ENCODE data around the gene SHISA5. TPM values are rescaled to one million over a fixed set of nuclear protein-coding genes. Genes with fewer than 3 reads are reported as not detected.
A peak's percentile ranks its signal among the peaks of the same experiment; 100 is the strongest.

SHISA5 gene
- total RNA-seq, 1 experiment from 2014 or later: 174 TPM

GRCh38 chr3:48505968-48506504 lies 2.1 kb upstream of the SHISA5 start:
- no peak overlapping the region for H4K8ac ChIP-seq (replicated peaks; ENCODE audit: insufficient read length, low read depth, low read length)
- H3K23me2 ChIP-seq (ENCODE audit: insufficient read length, low read depth, low read length, poor library complexity, severe bottlenecking): peaks cover 11% of the 10 kb centered on the region
- no peaks in the 10 kb centered on the region; a peak in 3 of 7 replicates for H3K36me3 Mint-ChIP-seq (ENCODE audit: insufficient read depth in 1 of 3, low read depth in 3 of 3)
- no peak overlapping the region for H3K27ac ChIP-seq (ENCODE audit: insufficient read length, low read depth, low read length)
- no peak overlapping the region for H3K4me3 Mint-ChIP-seq
- no peak overlapping the region for H2BK15ac ChIP-seq (ENCODE audit: low read depth, low read length)
- no peak overlapping the region for H4K91ac ChIP-seq (ENCODE audit: insufficient read length, low read depth, low read length)
- H3K27me3 Mint-ChIP-seq (ENCODE audit: low read depth): peaks cover 8% of the 10 kb centered on the region
- H4K20me1 ChIP-seq (ENCODE audit: control insufficient read depth, insufficient read depth, insufficient read length): no peaks in the 10 kb centered on the region
- no CpG with 5 or more reads among the region's 6 CpGs for WGBS (ENCODE audit: extremely low coverage, insufficient read length, low lambda C conversion rate)
- no peak for TF ChIP-seq CTCF (conservative IDR thresholded peaks at IDR 0.05)
- no peak overlapping the region for H3K18ac ChIP-seq (ENCODE audit: insufficient read length, low read depth, low read length)
- no peak overlapping the region for H3K4me2 ChIP-seq (ENCODE audit: insufficient read depth, insufficient read length, low read length)
- H2AK5ac ChIP-seq (ENCODE audit: insufficient read length, low read length): no peak overlapping the region
- no peak overlapping the region for H3K23ac ChIP-seq (ENCODE audit: insufficient read length, low read depth, low read length)
- 0 out of 2 replicates have a peak overlapping the region, but pooled peaks have one; percentile 28 for H3K14ac ChIP-seq (ENCODE audit: insufficient read depth, low read length)
- H3K79me2 ChIP-seq (ENCODE audit: insufficient read depth, low read length): no peaks in the 10 kb centered on the region; the same call in 1 of the 2 replicates
- H3K4ac ChIP-seq (ENCODE audit: low read depth, low read length): no peak overlapping the region
- no peak overlapping the region for H2BK12ac ChIP-seq (ENCODE audit: insufficient read length, low read depth, low read length)
- H2BK20ac ChIP-seq (ENCODE audit: low read depth, low read length, poor library complexity, severe bottlenecking): no peak overlapping the region
- no peak for DNase-seq
- H3K27me3 ChIP-seq (ENCODE audit: insufficient read depth, low read length): no peaks in the 10 kb centered on the region
- no peaks in the 10 kb centered on the region for H3K9me3 ChIP-seq (ENCODE audit: control insufficient read depth, low read depth, low read length)
- H2BK120ac ChIP-seq (ENCODE audit: low read depth, low read length, poor library complexity, severe bottlenecking): no peak overlapping the region
- H3K9me3 Mint-ChIP-seq: no peaks in the 10 kb centered on the region
- peaks cover 39 to 43% of the 10 kb centered on the region in 2 experiments for H3K4me1 Mint-ChIP-seq
- H3K79me1 ChIP-seq (ENCODE audit: insufficient read depth, low read depth, low read length, poor library complexity, severe bottlenecking): no peaks in the 10 kb centered on the region
- no peak overlapping the region for H2AFZ ChIP-seq (ENCODE audit: low read length)
- H3K9ac ChIP-seq (ENCODE audit: extremely low read depth, insufficient read length, low read length): no peak overlapping the region
- H2BK5ac ChIP-seq (ENCODE audit: insufficient read length, low read length): no peak overlapping the region
- no peak overlapping the region; a peak in 1 of 7 replicates for H3K27ac Mint-ChIP-seq
- H3K56ac ChIP-seq (ENCODE audit: insufficient read length, low read depth, low read length): no peak overlapping the region
- peaks cover 4% of the 10 kb centered on the region; the same call in 1 of the 2 replicates for H3K4me1 ChIP-seq (ENCODE audit: insufficient read depth, low read length)
- no peak overlapping the region for H4K5ac ChIP-seq (ENCODE audit: insufficient read length, low read depth, low read length)
- H3T11ph ChIP-seq (ENCODE audit: low read length): no peak overlapping the region

All from H9 (cell line).